HG03196 (cell line): ENCODE data around the gene ZSWIM7.

Experiments
- ATAC-seq: cut with Tn5 transposase; IDR thresholded peaks from one replicate; pipeline ENCODE4 v1.9.1; 2021; ENCODE audit not compliant: unreplicated experiment

The ZSWIM7 gene, protein sequence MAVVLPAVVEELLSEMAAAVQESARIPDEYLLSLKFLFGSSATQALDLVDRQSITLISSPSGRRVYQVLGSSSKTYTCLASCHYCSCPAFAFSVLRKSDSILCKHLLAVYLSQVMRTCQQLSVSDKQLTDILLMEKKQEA

DNA sequence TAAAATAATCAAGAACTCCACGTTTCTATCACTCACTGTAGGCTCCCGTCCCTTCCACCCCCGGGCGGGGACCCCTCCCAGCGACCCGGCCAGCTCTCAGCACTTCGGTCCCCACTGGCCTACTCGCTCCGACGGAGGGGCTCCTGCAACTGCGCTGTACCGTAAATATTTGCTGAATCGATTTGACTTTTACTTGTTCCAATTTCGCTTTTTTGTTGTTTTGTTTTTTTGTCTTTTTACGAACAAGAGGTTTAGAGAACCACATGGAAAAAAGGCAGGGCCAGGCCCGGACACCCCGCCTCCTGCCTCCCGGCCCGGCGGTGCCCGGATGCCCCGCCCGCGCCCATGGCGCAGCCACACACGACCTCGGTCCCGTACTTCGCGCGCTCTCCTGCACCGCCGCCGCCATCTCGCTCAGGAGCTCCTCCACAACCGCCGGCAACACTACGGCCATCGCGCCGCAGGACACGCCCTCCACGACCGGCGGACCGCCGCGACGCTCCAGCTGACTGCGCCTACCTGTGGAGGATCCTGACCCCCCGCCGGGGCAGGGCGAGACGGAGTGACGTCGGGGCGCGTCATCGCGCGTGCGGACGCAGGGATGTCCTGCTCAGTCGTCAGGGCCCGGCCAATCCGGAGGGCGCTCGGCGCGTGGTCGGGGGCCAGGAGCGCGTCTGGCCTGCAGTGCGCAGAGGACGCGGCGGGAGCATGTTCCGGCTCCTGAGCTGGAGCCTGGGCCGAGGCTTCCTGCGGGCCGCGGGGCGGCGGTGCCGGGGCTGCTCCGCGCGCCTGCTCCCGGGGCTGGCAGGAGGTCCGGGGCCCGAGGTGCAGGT, at the start of gene ZSWIM7, which contains the start of gene TTC19:
TSS of gene ZSWIM7 (minus strand) at position 564 of the 833 bp plus-strand sequence. CDS start at position 454, 110 bp downstream.
TSS of gene TTC19 (plus strand) at position 684 of the 833 bp plus-strand sequence. CDS start at position 709, 25 bp downstream.
- peak; percentile 95 for ATAC-seq

DNA sequence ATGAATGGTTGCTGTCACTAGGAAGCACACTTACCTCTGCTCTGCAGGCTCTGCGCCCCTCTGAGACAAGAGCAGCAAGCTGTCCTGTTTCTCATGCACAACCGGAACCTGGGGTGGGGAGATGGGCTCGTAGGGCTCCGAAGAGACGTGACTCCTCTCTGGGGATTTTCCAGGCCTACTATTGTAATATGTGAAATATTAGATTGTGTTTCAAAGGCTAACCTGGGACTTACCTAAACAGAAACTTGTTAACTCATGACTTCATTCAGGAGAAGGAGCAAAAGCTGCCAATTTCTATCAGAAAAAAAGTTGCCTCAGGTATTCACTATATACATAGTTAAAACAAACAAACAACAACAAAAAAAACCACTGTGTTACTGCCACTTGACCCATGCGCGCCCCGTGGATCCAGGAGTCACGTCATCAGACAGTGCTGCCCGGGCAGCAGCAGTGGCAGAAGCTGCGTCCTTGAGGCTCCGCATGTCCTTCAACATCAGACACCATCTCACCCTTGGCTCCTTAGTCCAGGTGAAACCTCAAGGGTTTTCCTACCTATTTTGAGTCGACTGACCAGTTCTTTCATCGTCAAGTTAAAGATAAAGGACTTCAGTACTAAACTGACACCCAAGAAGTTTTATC, 49.4 kb upstream of the ZSWIM7 start:
- ATAC-seq: no peak

DNA sequence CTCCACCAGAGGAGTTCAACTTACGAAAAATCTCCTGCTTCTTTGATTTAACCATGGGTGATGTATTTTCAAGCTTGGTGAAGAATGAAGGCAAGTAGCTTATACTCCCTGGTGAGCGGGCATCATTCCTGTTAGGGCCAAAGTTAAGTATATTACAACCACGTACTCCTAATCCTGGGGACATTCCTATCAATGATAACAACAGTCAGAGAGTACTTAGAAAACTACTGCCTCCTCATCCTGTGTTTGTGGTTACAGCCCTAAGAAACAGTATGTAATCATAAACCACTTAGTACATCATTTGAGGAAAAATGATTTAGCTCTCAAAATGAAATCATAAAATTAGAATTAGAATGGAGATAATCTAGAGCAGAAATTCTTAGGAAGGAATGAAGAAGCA, 47.5 kb upstream of the ZSWIM7 start:
- ATAC-seq: no peak

DNA sequence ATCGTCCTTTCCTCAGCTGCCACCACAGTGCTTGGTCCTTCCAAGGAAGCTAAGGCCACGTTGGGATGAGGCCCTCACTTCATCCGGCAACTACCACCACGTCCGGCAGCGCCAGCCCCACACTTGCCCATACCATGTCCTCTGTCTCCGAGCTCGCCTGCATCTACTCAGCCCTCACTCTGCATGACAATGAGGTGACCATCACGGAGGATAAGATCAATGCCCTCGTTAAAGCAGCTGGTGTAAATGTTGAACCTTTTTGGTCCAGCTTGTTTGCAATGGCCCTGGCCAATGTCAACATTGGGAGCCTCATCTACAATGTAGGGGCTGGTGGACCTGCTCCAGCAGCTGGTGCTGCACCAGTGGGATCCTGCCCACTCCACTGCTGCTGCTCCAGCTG, 45.0 kb upstream of the ZSWIM7 start:
- no peak for ATAC-seq

DNA sequence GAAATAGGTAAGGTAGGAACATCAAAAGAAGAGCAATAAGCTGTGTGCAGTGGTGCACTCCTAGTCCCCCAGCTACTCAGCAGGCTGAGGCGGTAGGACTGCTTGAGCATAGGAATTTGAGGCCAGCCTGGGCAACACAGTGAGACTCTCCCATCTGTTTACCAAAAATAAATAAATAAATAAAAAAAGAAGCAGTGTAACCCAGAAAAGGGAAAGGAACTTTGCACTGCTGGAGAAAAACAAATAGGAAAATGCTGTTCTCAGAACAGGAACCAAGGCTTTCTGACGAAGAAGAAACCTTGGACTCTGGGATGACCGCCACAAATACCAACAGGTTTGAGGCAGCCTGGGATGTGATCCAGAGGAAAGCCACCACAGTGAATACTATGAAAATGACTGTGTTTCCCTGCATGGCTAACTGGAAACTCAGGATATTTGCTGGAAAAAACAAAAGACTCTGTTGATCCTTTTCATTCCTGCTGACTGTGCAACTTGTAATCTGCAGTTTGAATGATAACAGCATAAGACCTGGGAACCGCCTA, 41.3 kb upstream of the ZSWIM7 start:
- no peak for ATAC-seq

DNA sequence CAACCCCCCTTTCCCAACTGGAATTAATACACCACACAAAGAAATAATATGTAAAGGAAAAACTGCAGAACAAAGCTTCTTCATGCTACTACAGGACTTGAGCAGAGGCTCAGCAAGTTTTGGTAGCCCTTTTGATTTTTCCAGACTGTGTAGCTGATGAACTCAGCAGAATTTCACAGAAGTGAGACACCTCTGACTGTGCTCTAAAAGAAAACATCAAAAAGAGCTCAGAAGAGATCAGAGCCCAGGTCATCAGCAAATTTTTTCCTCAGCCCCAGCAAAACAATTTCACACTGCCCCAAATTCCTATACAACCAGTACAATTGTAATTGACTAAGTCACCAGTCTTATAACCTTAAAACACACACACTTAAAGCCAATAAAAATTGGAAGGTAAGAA, 38.1 kb upstream of the ZSWIM7 start:
- ATAC-seq: no peak

DNA sequence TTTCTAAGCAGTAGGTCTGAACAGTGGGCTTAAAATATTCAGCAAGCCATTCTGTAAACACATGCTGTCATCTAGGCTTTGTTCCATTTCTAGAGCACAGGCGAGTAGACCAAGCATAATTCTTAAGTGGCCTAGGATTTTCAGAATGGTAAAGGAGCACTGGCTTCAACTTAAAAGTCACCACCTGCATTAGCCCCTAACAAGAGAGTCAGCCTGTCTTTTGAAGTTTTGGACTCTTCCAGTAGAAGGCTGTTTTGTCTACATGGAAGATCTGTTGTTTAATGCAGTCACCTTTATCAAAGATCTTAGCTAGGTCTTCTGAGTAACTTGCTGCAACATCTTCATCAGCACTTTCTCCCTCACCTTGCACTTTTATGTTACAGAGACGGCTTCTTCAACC, 36.8 kb upstream of the ZSWIM7 start:
- no peak for ATAC-seq

DNA sequence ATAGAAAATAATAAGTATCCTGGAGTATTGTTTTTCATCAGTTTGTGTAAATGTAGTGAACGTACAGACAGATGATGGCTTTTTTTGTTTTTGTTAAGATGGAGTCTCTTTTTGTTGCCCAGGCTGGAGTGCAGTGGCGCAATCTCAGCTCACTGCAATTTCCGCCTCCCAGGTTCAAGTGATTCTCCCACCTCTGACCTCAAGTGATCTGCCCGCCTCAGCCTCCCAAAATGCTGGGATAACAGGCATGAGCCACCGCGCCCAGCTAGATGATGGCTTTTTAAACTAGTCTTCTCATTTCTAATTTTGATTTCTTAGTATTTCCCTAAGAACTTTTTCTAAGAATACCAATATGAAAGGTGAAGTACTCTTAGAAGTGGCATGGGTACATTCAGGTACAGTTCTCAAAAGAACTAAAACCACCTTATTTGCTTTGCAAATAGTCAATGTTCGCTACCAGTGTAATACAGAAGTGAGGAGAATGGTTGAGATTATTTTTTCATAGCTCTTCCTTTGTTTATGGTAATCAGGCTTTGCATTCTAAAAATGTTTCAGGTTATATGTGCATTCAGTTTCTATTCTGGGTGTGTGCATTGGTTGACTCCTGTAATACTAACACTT, 34.3 kb upstream of the ZSWIM7 start:
- no peak for ATAC-seq

DNA sequence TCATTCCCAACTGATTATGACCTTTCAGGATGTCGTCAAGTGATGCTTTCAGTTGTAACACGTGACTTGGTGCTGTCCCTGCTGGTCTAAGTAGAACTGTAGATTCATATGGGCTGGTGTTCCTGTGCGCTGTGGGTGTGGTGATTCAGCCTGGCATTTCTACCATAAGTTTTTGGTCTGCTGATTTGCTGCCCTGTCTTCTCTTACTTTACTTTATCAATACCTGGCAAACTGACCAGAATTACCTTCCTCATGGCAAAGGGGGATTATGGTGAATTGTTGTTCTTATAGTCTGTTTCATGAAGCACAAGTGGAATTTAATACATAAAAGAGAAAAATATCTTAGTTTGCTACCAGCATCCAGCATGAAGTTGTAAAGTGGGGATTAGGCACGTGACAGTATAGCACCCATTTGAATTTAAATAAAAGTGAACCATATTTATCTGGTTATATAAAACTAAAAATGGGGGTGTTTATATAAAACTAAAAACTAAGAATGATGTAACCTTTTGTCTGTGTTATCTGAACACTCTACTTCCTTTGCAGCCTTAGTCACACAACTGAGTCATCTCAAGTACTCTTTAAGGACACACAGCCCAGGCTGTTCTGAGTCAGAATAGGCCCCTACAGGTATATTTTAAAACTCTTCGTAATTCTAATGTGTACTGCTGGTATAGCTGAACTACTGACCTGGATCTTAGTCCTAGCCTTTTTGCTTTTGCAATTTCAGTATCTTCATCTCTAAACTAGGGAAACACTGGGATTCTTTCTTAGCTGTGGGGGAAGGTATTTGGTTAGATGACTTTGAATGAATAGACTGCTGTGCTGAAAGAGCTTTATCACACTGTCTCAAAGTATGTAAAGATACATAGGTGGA, 28.4 kb upstream of the ZSWIM7 start:
- ATAC-seq: no peak

DNA sequence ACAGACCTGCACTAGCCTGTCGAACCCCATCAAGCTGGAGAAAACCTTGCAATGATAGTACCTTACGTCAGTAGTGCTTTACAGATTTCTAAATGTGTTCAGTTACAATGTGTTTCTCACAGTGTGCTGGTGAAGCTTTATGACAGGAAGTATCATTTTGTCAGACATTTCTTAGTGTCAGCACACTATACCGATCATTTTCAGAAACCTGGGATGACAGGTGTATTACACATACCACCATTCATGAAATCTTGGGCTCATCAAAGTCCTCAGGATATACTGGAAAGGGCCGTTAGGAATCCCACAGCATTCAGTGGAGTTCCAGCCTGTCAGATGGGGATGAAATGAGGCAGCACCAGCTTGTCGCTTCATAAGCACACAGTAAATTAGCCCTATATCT, 27.4 kb upstream of the ZSWIM7 start:
- ATAC-seq: no peak

DNA sequence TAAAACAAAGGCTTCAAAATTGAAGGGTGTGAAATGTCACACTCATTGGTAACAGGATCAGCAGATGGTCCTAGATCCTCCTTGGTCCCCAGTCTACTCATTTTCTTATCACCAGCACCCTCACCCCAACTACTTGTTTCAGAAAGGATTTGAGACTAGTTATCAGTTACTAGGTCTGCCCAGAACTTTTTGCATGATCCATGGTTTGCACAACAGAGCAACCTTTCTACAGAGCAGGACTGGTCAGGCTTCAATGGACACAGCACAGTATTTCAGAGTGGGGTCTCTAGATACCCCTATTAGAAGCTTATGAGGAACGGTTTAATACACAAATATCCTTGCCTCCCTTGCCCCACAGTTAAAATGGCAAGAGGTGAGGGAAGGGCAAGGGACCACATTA, 25.7 kb upstream of the ZSWIM7 start:
- no peak for ATAC-seq

DNA sequence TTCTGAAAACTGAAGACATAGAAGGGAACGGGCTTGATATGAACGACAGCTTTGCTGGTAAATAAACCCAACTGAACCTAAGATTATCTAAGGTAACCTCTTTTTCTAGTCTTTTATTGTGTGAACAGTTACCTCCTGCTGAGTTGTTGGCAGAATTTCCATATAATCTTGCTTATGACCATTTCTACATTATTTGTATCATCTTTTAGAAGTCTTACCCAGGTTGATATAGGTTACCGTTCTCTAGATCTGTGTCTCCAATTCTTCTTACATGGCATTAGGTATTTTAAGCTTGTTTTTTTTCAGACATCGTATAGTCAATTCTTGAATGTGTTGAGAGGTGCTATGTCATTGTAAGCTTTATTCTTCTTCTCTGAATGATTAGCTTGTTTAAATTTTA, 24.4 kb upstream of the ZSWIM7 start:
- no peak for ATAC-seq

DNA sequence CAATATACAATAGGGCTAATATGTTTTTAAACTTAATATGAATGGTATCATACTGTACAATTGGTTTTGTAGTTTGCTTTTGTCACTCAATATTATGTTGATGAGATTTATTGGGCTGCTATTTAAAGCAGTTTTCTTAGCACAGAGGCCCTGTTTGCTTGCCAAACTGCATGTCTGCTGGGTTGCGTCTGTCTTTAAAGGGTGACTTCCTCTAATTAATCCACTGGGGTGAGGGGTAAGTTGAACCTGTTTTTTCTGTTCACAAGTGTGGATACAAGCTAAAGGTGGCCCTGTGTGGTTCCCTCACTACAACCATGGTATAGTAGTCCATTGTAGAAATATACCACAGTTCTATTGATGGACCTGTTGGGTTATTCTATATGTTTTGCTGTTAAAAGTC, 19.8 kb upstream of the ZSWIM7 start:
- no peak for ATAC-seq

DNA sequence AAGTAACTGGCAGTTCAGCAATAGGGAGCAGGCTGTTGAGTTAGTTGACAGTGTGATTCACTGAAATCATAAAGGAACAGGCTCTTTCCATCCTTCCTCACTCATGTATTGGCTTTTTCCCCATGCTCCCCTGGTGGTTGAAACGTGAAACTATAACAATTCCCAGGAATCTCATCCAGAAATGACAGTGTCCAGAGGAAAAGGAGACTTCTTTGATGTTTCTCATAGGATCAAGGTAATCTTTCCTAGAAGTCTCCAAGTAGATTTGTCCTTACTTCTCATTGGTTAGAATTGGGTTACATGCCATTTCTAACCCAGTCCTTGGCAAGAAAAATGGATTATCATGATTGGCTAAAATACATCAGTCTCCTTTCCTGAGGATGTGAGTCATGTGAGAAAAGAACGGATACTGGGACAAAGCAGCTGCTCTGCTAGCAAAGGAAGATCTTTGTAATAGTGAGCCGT, 14.5 kb upstream of the ZSWIM7 start:
- no peak for ATAC-seq

DNA sequence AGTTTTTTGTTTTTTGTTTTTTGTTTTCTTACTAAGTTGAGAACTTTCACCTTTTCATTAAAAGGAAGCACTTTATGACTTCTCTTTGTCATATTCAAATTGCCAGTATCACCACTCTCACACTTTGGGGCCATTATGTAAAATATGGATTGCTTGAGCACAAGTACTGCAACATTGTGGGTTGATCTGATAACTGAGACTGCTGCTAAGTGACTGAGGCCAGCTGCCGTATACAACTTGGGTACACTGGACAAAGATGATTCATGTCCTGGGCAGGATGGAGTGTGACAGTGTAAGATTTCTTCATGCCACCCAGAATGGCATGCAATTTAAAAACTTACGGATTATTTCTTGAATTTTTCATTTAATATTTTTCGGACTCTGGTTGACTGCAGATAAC, 7.9 kb upstream of the ZSWIM7 start:
- ATAC-seq: no peak

DNA sequence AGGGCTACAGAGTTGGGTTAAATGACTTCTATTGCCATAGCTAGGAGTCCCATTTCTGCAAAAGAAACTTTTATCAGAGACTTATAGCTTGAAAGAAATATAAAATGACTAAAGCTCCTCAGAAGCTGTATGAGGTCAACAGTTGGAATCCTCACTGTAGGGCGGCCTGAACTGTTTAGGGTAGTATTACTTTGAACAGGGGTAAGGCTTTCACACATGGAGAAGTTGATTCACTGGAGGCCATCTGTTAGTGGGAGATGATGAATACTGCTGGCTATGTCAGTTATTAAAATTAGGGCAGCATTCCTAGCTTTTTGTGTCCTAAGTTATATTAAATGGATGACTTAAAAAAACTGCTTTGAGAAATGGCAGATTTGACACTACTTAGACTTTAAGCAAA, 6.1 kb upstream of the ZSWIM7 start:
- ATAC-seq: no peak

DNA sequence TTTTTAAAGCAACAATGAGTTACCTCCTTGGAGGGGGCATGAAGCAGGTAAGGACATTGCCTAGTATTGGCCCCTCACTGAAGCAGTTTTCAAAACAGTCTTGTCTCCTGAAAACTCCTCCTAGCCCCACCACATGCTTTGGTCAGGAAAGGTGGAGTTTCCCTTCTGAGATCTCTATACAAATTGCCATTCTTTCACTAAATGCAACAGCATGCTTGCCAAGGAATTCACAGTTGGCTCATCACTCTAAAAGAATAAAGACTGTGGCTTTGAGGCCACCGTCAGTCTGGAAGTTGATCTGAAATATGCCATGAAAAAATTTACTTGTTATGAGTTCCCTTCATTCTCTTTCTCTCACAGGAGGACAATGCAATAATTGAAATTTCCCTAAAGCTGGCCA, 4.3 kb upstream of the ZSWIM7 start:
- ATAC-seq: no peak

DNA sequence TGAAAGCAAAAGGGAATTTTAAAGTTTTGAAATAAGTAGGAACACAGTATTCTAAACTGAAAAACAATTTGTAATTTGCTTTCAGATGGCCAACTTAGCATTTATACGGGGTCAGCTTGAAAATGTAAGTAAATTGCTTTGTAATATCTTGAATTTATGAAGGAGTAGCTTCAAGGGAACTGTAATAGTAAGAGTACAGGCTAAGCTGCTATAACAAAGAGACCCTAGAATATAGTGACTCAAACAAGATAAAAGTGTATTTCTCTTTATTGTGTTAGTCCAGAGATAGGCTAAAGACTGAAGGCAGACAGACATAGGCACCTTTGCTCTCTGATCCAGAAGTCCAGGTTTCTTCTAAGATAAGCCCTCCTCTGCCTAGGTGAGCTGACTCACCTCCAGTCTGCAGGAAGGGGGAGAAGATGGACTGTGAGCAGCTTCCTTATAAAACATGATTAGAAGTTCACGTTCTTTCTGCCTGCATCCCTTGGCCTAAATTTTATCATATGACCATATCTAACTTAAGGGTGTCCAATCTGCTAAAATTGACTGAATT, 3.3 kb upstream of the ZSWIM7 start:
- no peak for ATAC-seq

DNA sequence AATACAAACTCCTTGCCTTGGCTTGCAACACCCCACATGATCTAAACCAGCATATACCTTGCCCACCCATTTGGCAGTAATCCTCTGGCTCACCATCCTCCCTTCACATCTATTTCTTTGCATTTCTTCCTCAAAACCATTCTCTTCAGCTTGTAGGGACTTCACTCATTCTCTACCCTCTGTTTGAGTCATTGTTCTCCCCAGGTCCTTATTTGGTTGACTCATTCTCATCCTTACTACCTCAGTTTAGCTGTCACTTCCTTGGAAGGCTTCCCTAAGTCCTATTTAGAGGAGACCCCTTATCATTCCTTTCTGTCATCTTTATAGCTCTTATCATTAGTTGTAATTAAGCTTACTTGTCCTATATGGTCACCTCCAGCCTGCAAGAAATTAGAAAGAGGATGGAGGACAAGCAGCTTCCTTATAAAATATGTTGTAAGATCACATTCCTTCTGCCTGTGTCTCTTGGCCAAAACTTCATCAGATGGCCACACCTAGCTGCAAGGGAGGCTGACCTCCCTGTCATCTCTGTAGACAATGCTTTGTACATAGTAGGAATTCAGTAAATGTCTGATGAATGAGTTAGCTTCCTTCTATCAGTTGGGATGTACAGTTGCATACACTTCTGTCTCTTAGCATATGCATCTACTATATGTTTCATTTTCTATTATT, 1.9 kb upstream of the ZSWIM7 start:
- ATAC-seq: no peak
